ENCODE measurements around the gene PTMA. TPM values are rescaled to one million over a fixed set of nuclear protein-coding genes. Genes with fewer than 3 reads are reported as not detected.
"Not testable (repeated sequence)": the region's sequence is repeated elsewhere in the genome, so short reads cannot be mapped to it uniquely, and the experiment has no call there.

Gene PTMA
- total RNA-seq, 6 donors from 2014 or later, result 344 to 896 (median 663) TPM

GRCh38 chr2:231743376-231744116, 35.2 kb downstream of the PTMA start:
- Histone ChIP-seq H3K27ac (no peak overlapping the region), H3K9me3 (no peaks in the 10 kb centered on the region), H3K4me3 (no peak overlapping the region), H3K4me1 (no peaks in the 10 kb centered on the region), H3K36me3 (peaks cover 0 to 3% (median 0%) of the 10 kb centered on the region in 4 donors), H3K27me3 (no peaks in the 10 kb centered on the region)
- ATAC-seq (ENCODE audit: low FRiP score in 2 of 2) (no peak), DNase-seq (no peak)
- TF ChIP-seq POLR2A (IDR thresholded peaks at IDR 0.05) (no peak), POLR2AphosphoS5 (IDR thresholded peaks at IDR 0.05) (no peak), EP300 (IDR thresholded peaks at IDR 0.05) (no peak)
- TF ChIP-seq, protein P1, sequence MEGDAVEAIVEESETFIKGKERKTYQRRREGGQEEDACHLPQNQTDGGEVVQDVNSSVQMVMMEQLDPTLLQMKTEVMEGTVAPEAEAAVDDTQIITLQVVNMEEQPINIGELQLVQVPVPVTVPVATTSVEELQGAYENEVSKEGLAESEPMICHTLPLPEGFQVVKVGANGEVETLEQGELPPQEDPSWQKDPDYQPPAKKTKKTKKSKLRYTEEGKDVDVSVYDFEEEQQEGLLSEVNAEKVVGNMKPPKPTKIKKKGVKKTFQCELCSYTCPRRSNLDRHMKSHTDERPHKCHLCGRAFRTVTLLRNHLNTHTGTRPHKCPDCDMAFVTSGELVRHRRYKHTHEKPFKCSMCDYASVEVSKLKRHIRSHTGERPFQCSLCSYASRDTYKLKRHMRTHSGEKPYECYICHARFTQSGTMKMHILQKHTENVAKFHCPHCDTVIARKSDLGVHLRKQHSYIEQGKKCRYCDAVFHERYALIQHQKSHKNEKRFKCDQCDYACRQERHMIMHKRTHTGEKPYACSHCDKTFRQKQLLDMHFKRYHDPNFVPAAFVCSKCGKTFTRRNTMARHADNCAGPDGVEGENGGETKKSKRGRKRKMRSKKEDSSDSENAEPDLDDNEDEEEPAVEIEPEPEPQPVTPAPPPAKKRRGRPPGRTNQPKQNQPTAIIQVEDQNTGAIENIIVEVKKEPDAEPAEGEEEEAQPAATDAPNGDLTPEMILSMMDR (IDR thresholded peaks at IDR 0.05), result no peak
- WGBS, 2 donors, result 76 to 80% methylated on average over 9 of the region's 9 CpGs

DNA sequence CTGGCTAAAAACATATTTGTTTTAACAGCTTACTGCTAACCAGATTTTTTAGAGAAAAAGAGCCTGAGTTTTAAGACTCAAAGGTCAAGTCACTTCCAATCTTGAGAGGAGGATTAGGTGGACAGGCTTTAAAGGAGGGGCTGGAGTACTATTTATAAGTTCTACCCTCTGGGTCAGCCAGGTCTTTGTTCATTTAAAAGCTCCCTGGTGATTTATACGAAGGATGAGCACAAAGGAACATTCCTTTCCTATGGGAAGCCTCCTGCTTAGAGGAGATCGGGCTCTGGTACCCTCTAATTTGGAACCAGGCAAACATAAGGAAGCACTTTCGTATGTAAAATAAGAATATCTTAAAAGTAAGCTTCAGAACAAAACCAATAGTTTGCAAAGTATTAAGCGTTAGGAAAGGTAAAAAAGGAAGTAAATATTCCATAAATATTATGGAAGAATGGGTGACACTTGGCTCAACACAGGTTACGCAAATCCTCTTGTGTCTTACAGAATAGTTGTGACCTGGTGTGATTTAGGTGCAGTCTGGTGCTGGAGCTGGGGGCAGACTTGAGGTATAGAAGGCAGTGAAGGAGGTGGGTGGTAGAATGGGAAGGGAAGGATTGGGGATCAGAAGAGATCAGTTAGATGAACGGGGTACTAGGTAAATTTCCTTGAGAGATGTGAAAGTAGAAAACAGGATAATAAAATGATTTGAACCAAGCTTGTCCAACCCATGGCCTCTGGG, 37.1 kb downstream of the PTMA start:
- Histone ChIP-seq H3K9me3 (no peaks in the 10 kb centered on the region), H3K27me3 (no peaks in the 10 kb centered on the region), H3K36me3 (no peaks in the 10 kb centered on the region), H3K4me1 (no peaks in the 10 kb centered on the region), H3K4me3 (no peak overlapping the region), H3K27ac (no peak overlapping the region)
- TF ChIP-seq, protein P1 (IDR thresholded peaks at IDR 0.05), result no peak
- TF ChIP-seq POLR2A (IDR thresholded peaks at IDR 0.05) (no peak), POLR2AphosphoS5 (IDR thresholded peaks at IDR 0.05) (no peak), EP300 (IDR thresholded peaks at IDR 0.05) (no peak)
- WGBS, 2 donors, result 77 to 87% methylated on average over 6 of the region's 6 CpGs
- DNase-seq (no peak), ATAC-seq (ENCODE audit: low FRiP score in 2 of 2) (no peak)

DNA sequence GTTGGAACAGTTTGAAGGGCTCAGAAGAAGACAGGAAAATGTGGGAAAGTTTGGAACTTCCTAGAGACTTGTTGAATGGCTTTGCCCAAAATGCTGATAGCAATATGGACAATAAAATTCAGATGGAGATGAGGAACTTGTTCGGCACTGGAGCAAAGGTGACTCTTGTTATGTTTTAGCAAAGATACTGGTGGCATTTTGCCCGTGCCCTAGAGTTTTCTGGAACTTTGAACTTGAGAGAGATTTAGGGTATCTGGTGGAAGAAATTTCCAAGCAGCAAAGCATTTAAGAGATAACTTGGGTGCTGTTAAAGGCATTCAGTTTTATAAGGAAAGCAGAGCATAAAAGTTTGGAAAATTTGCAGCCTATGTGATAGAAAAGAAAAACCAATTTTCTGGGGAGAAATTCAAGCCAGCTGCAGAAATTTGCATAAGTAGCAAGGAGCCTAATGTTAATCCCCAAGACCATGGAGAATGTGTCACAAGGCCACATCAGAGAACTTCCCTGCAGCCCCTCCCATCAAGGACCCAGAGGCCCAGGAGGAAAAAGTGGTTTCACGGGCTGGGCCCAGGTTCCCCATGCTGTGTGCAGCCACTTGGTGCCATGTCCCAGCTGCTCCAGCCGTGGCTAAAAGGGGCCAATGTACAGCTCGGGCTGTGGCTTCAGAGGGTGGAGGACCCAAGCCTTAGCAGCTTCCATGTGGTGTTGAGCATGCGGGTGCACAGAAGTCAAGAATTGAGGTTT, 40.0 kb downstream of the PTMA start:
- not testable (repeated sequence) for DNase-seq; H3K4me1 ChIP-seq; H3K4me3 ChIP-seq; ATAC-seq (ENCODE audit: low FRiP score in 2 of 2); H3K36me3 ChIP-seq; H3K27ac ChIP-seq; H3K27me3 ChIP-seq; H3K9me3 ChIP-seq
- 86 to 88% methylated on average over 4 to 6 of the region's 6 CpGs for WGBS, 2 donors

GRCh38 chr2:231749016-231749415, 40.7 kb downstream of the PTMA start:
- H3K4me3 ChIP-seq; H3K27me3 ChIP-seq; H3K9me3 ChIP-seq; H3K36me3 ChIP-seq; ATAC-seq (ENCODE audit: low FRiP score in 2 of 2); H3K27ac ChIP-seq; DNase-seq; H3K4me1 ChIP-seq: not testable (repeated sequence)
- 89 to 94% methylated on average over 4 to 10 of the region's 10 CpGs for WGBS, 2 donors

GRCh38 chr2:231751042-231751815, 42.9 kb downstream of the PTMA start:
- ATAC-seq (ENCODE audit: low FRiP score in 2 of 2), result no peak
- TF ChIP-seq POLR2AphosphoS5 (IDR thresholded peaks at IDR 0.05), result no peak
- TF ChIP-seq POLR2A (IDR thresholded peaks at IDR 0.05), result no peak
- no peak for TF ChIP-seq EP300 (IDR thresholded peaks at IDR 0.05)
- TF ChIP-seq, protein P1 (IDR thresholded peaks at IDR 0.05), result no peak
- no peaks in the 10 kb centered on the region for H3K36me3 ChIP-seq
- H3K9me3 ChIP-seq, result no peaks in the 10 kb centered on the region
- H3K27ac ChIP-seq, result no peak overlapping the region
- WGBS, 2 donors, result 90 to 92% methylated on average over 4 of the region's 4 CpGs
- H3K4me3 ChIP-seq, result no peak overlapping the region
- no peaks in the 10 kb centered on the region for H3K4me1 ChIP-seq
- no peak for DNase-seq
- H3K27me3 ChIP-seq, result no peaks in the 10 kb centered on the region

Measured in upper lobe of left lung (tissue), 6 donors.